Heart left ventricle (tissue), 16 donors: ENCODE measurements around the gene IL1A. TPM values are rescaled to one million over a fixed set of nuclear protein-coding genes. Genes with fewer than 3 reads are reported as not detected.

Experiments used
- ATAC-seq, 4 donors: fragments of 200-7000 bp; cut with Tn5 transposase; one replicate each; pipeline ENCODE4 v1.9.1; 2020 to 2022; ENCODE audit warnings: moderate library complexity in 4 of 4, mild to moderate bottlenecking in 3 of 4, moderate number of reproducible peaks in 1 of 4
- DNase-seq, 5 donors: peaks; one replicate each; pipeline ENCODE4 v3.0.0-alpha.2; 2020
- H3K27ac ChIP-seq, 12 donors: fragments of 200-600 bp; sonication (generic) in 4 of 12; one replicate each; pipeline versions ENCODE4 v1.5.0 to v1.8.0; 2016 to 2022; ENCODE audit warnings: mild to moderate bottlenecking in 2 of 12
- H3K27me3 ChIP-seq, 9 donors: fragments of 200-600 bp; sonication (generic) in 2 of 9; one replicate each; pipeline versions ENCODE4 v1.5.1 to v1.8.0; 2016 to 2022; ENCODE audit warnings: mild to moderate bottlenecking in 3 of 9
- H3K36me3 ChIP-seq, 9 donors: fragments of 200-600 bp; sonication (generic) in 2 of 9; one replicate each; pipeline versions ENCODE4 v1.5.0 to v1.8.0; 2018 to 2022; ENCODE audit warnings: mild to moderate bottlenecking in 2 of 9
- H3K4me1 ChIP-seq, 12 donors: fragments of 200-600 bp; sonication (generic) in 4 of 12; one replicate each; pipeline versions ENCODE4 v1.5.0 to v1.8.0; 2016 to 2022; ENCODE audit warnings: mild to moderate bottlenecking in 3 of 12
- H3K4me3 ChIP-seq, 12 donors: fragments of 200-600 bp; sonication (generic) in 4 of 12; one replicate each; pipeline versions ENCODE4 v1.5.0 to v1.8.0; 2017 to 2022; ENCODE audit warnings: mild to moderate bottlenecking in 9 of 12, moderate library complexity in 4 of 12
- H3K9me3 ChIP-seq, 12 donors: fragments of 200-600 bp; sonication (generic) in 4 of 12; one replicate each; pipeline versions ENCODE4 v1.5.0 to v1.8.0; 2016 to 2022; ENCODE audit warnings: mild to moderate bottlenecking in 1 of 12
- POLR2A ChIP-seq, 2 donors: fragments of 450-650 bp; IDR thresholded peaks; one replicate each; pipeline ENCODE4 v1.6.1; 2017; ENCODE audit warnings: antibody characterized with exemption in 2 of 2, mild to moderate bottlenecking in 2 of 2, moderate library complexity in 2 of 2
- WGBS, 4 donors: extraction: QIAGEN DNeasy Blood & Tissue Kit in 2 of 4; methylation state at CpG; one replicate each; pipeline versions ENCODE4 v1.1.5 to v1.1.7; 2013 to 2018; 5-methylcytosine and 5-hydroxymethylcytosine counted together
- intact Hi-C, 10 donors: fragments of 100-400 bp; cut with DNase I; formaldehyde crosslinking; loops; one replicate each; pipeline versions ENCODE4 v1.11.1 to v1.14.2; 2022
- polyA plus RNA-seq, 2 donors: library from polyadenylated mRNA; stranded (reverse); fragments of 200-250 nt; gene quantifications; one replicate each; pipeline ENCODE4 v1.2.3, GENCODE V29; 2013
- total RNA-seq, 9 donors: library from RNA; depleted of rRNA in 2 of 9; stranded (reverse); fragments of >200 nt in 2 of 9; fragmentation: NEBNext Ultra II Directional in 3 of 9; extraction: Animal tissue kit (Norgen Biotek cat#: 25700) in 3 of 9; gene quantifications; one replicate each; pipeline versions ENCODE4 v1.1.0 to v1.2.4, GENCODE V29; 2016 to 2023
- TF ChIP-seq, protein P1 (sequence below), 12 donors: fragments of 200-600 bp; sonication (generic) in 4 of 12; IDR thresholded peaks; one replicate each; pipeline versions ENCODE4 v1.5.0 to v1.8.0; 2018 to 2022; ENCODE audit warnings: antibody characterized with exemption in 12 of 12, mild to moderate bottlenecking in 5 of 12
- donor health status: ischemic (EF 13 %, LVEDD 7.1; RV severe dilation, severe dysfunction).
- donor health status: healthy with polysubstance abuse.
- donor health status: DM: no; HTN: yes; CAD: no.
- donor health status: DM: no; HTN: no; CAD: no.
- donor health status: ischemic (EF 25% LVEDD 6.9; RV normal size, moderate dysfunction).
- donor health status: ischemic (EF 25% LVEDD 5.7; RV mildly dilated, moderate dysfunction).
- donor health status: healthy.
- donor health status: DM: yes; HTN: yes; CAD: no.
- donor health status: ischemic (EF 35%, LVEDD 5.7; RV mildly dilated, moderate dysfunction).
- donor health status: nonischemic (EF 11% LVEDD 7.7; RV severe dilation, severe dysfunction).
- donor health status: DM: yes; HTN: yes; CAD: no.
- donor health status: PGD.
- donor health status: ischemic (EF 29% LVEDD 5.4; RV normal size, mild dysfunction).
- donor health status: nonischemic (EF 23%, LVEDD 6.1; RV moderate dilation, normal function).

The IL1A gene
- total and polyA plus RNA-seq, 11 donors, result 0.13 TPM; not detected in 10

DNA sequence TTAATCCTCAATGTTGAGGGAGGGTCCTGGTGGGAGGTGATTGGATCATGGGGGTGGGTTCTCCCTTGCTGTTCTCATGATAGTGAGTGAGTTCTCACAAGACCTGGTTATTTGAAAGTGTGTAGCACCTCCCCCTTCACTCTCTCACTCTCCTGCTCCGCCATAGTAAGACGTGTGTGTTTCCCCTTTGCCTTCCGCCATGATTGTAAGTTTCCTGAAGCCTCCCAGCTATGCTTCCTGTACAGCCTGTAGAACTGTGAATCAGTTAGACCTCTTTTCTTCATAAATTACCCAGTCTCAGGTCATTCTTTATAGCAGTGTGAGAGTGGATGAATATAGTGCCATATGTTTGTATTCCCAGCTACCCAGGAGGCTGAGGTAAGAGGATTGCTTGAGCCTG, 42.7 kb upstream of the IL1A start:
- intact Hi-C loops, result no loop called here
- peaks cover 0 to 4% (median 0%) of the 10 kb centered on the region in 12 donors for H3K9me3 ChIP-seq
- 63 to 84% (median 77%) methylated on average over 3 of the region's 3 CpGs for WGBS, 4 donors

GRCh38 chr2:112825706-112826105, 41.4 kb upstream of the IL1A start:
- Histone ChIP-seq H3K4me1 (peaks cover 0 to 6% (median 0%) of the 10 kb centered on the region in 12 donors), H3K36me3 (no peaks in the 10 kb centered on the region), H3K9me3 (peaks cover 0 to 5% (median 0%) of the 10 kb centered on the region in 12 donors), H3K27ac (no peak overlapping the region), H3K4me3 (no peak overlapping the region), H3K27me3 (peaks cover 0 to 6% (median 0%) of the 10 kb centered on the region in 9 donors)
- ATAC-seq (no peak), DNase-seq (no peak)
- intact Hi-C loops, result no loop called here
- 95 to 97% (median 96%) methylated on average over 2 of the region's 2 CpGs for WGBS, 4 donors
- TF ChIP-seq POLR2A (IDR thresholded peaks at IDR 0.05), result no peak
- TF ChIP-seq, protein P1, sequence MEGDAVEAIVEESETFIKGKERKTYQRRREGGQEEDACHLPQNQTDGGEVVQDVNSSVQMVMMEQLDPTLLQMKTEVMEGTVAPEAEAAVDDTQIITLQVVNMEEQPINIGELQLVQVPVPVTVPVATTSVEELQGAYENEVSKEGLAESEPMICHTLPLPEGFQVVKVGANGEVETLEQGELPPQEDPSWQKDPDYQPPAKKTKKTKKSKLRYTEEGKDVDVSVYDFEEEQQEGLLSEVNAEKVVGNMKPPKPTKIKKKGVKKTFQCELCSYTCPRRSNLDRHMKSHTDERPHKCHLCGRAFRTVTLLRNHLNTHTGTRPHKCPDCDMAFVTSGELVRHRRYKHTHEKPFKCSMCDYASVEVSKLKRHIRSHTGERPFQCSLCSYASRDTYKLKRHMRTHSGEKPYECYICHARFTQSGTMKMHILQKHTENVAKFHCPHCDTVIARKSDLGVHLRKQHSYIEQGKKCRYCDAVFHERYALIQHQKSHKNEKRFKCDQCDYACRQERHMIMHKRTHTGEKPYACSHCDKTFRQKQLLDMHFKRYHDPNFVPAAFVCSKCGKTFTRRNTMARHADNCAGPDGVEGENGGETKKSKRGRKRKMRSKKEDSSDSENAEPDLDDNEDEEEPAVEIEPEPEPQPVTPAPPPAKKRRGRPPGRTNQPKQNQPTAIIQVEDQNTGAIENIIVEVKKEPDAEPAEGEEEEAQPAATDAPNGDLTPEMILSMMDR (IDR thresholded peaks at IDR 0.05), result no peak

More for the DNA sequence above, 42.7 kb upstream of the IL1A start:
- Histone ChIP-seq H3K4me3 (no peak overlapping the region), H3K36me3 (no peaks in the 10 kb centered on the region), H3K27ac (no peak overlapping the region), H3K27me3 (peaks cover 0 to 6% (median 0%) of the 10 kb centered on the region in 9 donors), H3K4me1 (peaks cover 0 to 10% (median 0%) of the 10 kb centered on the region in 12 donors)
- TF ChIP-seq, protein P1 (IDR thresholded peaks at IDR 0.05), result no peak
- no peak for TF ChIP-seq POLR2A (IDR thresholded peaks at IDR 0.05)
- DNase-seq (no peak), ATAC-seq (no peak)

DNA sequence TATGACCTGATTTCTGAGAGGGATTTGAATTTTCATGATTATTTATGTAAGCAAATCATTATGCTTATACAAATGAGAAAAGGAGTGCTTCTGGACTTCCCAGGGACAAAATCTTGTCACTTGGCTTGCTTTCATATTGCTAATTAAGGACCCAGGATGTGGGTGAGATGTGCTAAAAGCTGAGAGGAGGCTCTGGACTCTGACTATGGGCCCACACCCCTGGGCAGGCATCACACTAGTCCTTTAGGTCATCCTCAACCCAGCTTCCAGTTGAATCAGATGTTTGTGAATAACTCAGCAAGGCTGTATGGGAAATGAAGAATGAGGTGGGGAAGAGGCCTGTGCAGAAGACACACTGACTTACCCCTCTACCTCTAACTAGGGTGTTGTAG, 40.4 kb upstream of the IL1A start:
- Histone ChIP-seq H3K4me1 (peaks cover 0 to 6% (median 0%) of the 10 kb centered on the region in 12 donors), H3K27me3 (peaks cover 0 to 6% (median 0%) of the 10 kb centered on the region in 9 donors), H3K36me3 (no peaks in the 10 kb centered on the region), H3K9me3 (peaks cover 0 to 5% (median 0%) of the 10 kb centered on the region in 12 donors), H3K27ac (no peak overlapping the region), H3K4me3 (no peak overlapping the region)
- intact Hi-C loops, result no loop called here
- TF ChIP-seq, protein P1 (IDR thresholded peaks at IDR 0.05), result no peak
- no peak for TF ChIP-seq POLR2A (IDR thresholded peaks at IDR 0.05)
- DNase-seq (no peak), ATAC-seq (no peak)

DNA sequence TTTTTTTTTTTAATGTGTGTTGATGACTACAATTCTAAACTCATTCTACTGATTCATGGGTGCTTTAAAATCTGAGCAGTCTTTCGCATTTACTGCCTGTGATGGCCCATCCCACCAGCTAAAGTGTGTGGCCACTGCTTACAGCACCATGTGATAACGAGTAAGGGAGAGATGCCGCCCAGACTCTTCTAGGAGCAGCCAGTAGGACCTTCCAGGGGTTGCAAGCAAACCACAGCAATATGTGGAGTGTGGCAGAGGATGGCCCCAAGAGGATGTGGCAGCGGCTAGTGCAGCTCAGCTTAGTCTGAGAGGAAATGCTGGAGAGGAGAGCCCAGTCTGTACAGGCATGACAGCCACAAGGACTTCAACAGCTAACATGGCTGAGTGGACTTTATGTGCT, 37.4 kb upstream of the IL1A start:
- H3K27ac ChIP-seq, result no peak overlapping the region
- no peaks in the 10 kb centered on the region for H3K36me3 ChIP-seq
- ATAC-seq, result no peak
- peaks cover 0 to 5% (median 0%) of the 10 kb centered on the region in 12 donors for H3K9me3 ChIP-seq
- intact Hi-C loops, result no loop called here
- H3K27me3 ChIP-seq, result no peaks in the 10 kb centered on the region
- TF ChIP-seq, protein P1 (IDR thresholded peaks at IDR 0.05), result no peak
- TF ChIP-seq POLR2A (IDR thresholded peaks at IDR 0.05), result no peak
- no peak for DNase-seq
- peaks cover 0 to 6% (median 0%) of the 10 kb centered on the region in 12 donors for H3K4me1 ChIP-seq
- H3K4me3 ChIP-seq, result no peak overlapping the region
- WGBS, 4 donors, result 84 to 94% (median 88%) methylated on average over 4 of the region's 4 CpGs
